Activated T-helper 1 cell treated with anti-CD3 and anti-CD28 coated beads, Interleukin-12 subunit alpha, Interleukin-12 subunit beta, Interleukin-2, Interleukin-4 antibody, amounts not matched to agents 30 ng/mL and 10 ng/mL and 1 ng/mL, durations not matched to agents 14 hours and 24 hours and 36 hours (primary cell): ENCODE results near the gene UQCRC2. TPM values are rescaled to one million over a fixed set of nuclear protein-coding genes. Genes with fewer than 3 reads are reported as not detected.
"Not testable (repeated sequence)": the region's sequence is repeated elsewhere in the genome, so short reads cannot be mapped to it uniquely, and the experiment has no call there.

Experiments used
- DNase-seq: peaks from one replicate; pipeline ENCODE4 v3.0.0; 2021; ENCODE audit warnings: low spot score
- H3K27ac Mint-ChIP-seq: one replicate; pipeline ENCODE4 v1.8.0; 2021; ENCODE audit warnings: mild to moderate bottlenecking, mixed read lengths
- H3K27me3 Mint-ChIP-seq: one replicate; pipeline ENCODE4 v1.8.0; 2022; ENCODE audit warnings: mild to moderate bottlenecking, moderate library complexity, mixed read lengths; ENCODE audit not compliant: insufficient read depth
- H3K36me3 Mint-ChIP-seq: one replicate; pipeline ENCODE4 v1.8.0; 2021; ENCODE audit warnings: low read depth, mixed read lengths
- H3K4me1 Mint-ChIP-seq: one replicate; pipeline ENCODE4 v1.8.0; 2021; ENCODE audit warnings: low read depth, mixed read lengths
- H3K4me3 Mint-ChIP-seq: one replicate; pipeline ENCODE4 v1.8.0; 2021; ENCODE audit warnings: mild to moderate bottlenecking, moderate library complexity, mixed read lengths
- H3K9me3 Mint-ChIP-seq: one replicate; pipeline ENCODE4 v1.8.0; 2021; ENCODE audit warnings: mixed read lengths
- intact Hi-C: fragments of 100-400 bp; cut with micrococcal nuclease; formaldehyde crosslinking; loops from one replicate; pipeline ENCODE4 v1.15.1; 2024
- total RNA-seq: library from RNA; stranded (reverse); gene quantifications from 2 replicates; pipeline ENCODE4 v1.2.3, GENCODE V29; 2022

Gene UQCRC2
- total RNA-seq: 235 and 260 TPM in 2 replicates

DNA sequence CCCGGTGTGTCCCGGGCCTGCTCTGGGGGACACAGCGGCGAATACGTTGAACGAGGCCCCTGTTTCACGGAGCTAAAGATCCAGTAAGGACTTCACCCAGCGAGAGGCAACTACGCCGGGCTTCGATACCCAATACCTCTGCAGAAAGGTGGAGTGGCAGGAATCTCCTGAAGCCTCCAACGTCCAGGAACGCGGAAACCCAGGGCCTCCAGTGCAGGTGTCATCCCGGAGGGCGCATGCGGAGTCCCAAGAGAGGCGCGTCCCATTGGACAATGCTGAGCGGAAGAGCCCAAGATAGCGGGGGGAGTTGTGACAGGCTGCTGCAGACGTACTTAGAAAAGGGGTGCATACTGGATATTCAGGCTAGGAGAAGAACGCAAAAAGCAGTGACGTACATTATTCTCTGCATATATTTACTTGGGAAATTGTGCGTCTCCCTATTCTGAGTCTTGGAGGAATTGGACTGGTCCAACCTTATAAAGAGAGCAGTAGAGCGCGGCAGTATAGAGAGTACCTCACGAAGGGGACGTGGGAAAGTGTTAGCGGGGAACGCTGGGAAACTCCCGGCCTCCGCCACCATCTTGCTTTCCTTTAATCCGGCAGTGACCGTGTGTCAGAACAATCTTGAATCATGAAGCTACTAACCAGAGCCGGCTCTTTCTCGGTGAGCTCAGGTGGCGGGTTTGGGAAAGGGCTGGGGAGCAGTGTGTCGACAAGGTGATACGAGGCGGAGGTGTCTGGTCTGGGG is at the start of gene UQCRC2:
Gene UQCRC2, plus strand, starts transcription at position 569 of the 748 bp plus-strand sequence. Its CDS starts 63 bp downstream, at position 632.
- H3K4me1 Mint-ChIP-seq: peaks cover 50% of the 10 kb centered on the region
- H3K4me3 Mint-ChIP-seq: peak within 1 kb of the TSS; percentile 99
- no peaks in the 10 kb centered on the region for H3K9me3 Mint-ChIP-seq
- intact Hi-C loops: loop anchor here (1.0 to 5.0 kb wide), 6 partner anchors 54 to 1604 kb away; partner anchors contain the start of genes CDR2, EARS2 and UBFD1
- H3K27ac Mint-ChIP-seq: peak within 1 kb of the TSS; percentile 95
- peaks cover 25% of the 10 kb centered on the region for H3K36me3 Mint-ChIP-seq
- DNase-seq: peak; percentile 85
- H3K27me3 Mint-ChIP-seq: no peaks in the 10 kb centered on the region

DNA sequence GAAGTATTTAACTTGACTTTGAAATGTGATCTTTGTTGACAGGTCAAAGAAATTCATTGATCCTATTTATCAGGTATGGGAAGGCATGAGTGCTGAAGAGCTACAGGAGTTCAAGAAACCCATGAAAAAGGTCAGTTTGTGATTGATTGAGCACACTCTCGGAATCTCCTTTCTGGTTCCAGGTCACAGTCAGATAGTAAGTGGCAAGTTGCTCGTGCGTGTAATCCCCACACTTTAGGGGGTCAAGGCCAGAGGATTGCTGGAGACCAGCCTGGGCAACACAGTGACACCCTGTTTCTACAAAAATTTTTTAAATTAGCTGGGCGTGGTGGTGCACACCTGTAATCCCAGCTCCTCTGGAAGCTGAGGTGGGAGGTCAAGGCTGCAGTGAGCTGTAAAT is 20.5 kb upstream of the UQCRC2 start:
- DNase-seq, H3K36me3 Mint-ChIP-seq, intact Hi-C loops, H3K27me3 Mint-ChIP-seq, H3K9me3 Mint-ChIP-seq, H3K27ac Mint-ChIP-seq, H3K4me3 Mint-ChIP-seq: not testable (repeated sequence)
- H3K4me1 Mint-ChIP-seq: peaks cover 21% of the 10 kb centered on the region

DNA sequence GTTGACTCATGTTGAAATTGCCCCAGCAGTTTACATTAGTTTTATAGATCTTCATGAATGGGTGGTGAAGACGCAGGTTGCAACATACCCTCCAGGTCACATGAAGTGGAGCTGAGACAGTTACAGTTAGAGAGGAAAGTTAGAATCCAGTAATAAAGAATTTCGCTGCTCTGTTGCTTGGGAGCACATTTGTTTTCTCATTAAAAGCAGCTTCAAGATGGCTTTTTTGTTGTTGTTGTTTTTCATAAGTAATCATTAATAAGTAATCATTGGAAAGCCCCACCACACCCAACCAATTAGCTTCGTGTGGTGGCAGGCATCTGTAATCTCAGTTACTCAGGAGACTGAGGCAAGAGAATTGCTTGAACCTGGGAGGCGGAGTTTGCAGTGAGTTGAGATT is 19.8 kb upstream of the UQCRC2 start:
- intact Hi-C loops, H3K27ac Mint-ChIP-seq, H3K4me3 Mint-ChIP-seq, H3K27me3 Mint-ChIP-seq, DNase-seq, H3K9me3 Mint-ChIP-seq, H3K36me3 Mint-ChIP-seq: not testable (repeated sequence)
- H3K4me1 Mint-ChIP-seq: peaks cover 22% of the 10 kb centered on the region

DNA sequence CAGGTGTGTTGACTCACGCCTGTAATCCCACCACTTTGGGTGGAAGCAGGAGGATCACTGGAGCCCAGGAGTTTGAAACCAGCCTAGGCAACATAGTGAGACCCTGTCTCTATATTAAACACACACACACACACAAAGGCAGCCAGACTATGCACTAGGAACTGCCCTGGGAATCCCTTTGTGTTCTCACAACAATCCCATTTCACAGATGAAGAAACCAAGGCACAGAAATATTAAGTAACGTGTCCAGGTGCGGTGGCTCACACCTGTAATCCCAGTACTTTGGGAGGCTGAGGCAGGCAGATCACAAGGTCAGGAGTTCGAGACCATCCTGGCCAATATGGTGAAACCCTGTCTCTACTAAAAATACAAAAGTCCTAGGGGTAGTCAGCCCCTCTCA is 19.4 kb upstream of the UQCRC2 start:
- H3K36me3 Mint-ChIP-seq, DNase-seq, H3K27ac Mint-ChIP-seq, H3K4me3 Mint-ChIP-seq, intact Hi-C loops, H3K27me3 Mint-ChIP-seq, H3K9me3 Mint-ChIP-seq: not testable (repeated sequence)
- H3K4me1 Mint-ChIP-seq: peaks cover 22% of the 10 kb centered on the region

GRCh38 chr16:21936216-21936615 is 16.9 kb upstream of the UQCRC2 start:
- H3K27ac Mint-ChIP-seq, intact Hi-C loops, H3K4me3 Mint-ChIP-seq, H3K36me3 Mint-ChIP-seq, H3K9me3 Mint-ChIP-seq, H3K27me3 Mint-ChIP-seq, DNase-seq: not testable (repeated sequence)
- peaks cover 22% of the 10 kb centered on the region for H3K4me1 Mint-ChIP-seq

GRCh38 chr16:21937336-21937829 is 15.8 kb upstream of the UQCRC2 start:
- no peak overlapping the region for H3K4me3 Mint-ChIP-seq
- intact Hi-C loops: no loop called here
- H3K27ac Mint-ChIP-seq: no peak overlapping the region
- H3K27me3 Mint-ChIP-seq: peaks cover 2% of the 10 kb centered on the region
- DNase-seq: no peak
- H3K36me3 Mint-ChIP-seq: no peaks in the 10 kb centered on the region
- peaks cover 22% of the 10 kb centered on the region for H3K4me1 Mint-ChIP-seq
- no peaks in the 10 kb centered on the region for H3K9me3 Mint-ChIP-seq

GRCh38 chr16:21940570-21940969 is 12.6 kb upstream of the UQCRC2 start:
- Mint-ChIP-seq H3K36me3 (no peaks in the 10 kb centered on the region), H3K4me1 (peaks cover 14% of the 10 kb centered on the region), H3K9me3 (no peaks in the 10 kb centered on the region), H3K27ac (no peak overlapping the region), H3K4me3 (no peak overlapping the region), H3K27me3 (peaks cover 2% of the 10 kb centered on the region)
- no peak for DNase-seq
- intact Hi-C loops: no loop called here

DNA sequence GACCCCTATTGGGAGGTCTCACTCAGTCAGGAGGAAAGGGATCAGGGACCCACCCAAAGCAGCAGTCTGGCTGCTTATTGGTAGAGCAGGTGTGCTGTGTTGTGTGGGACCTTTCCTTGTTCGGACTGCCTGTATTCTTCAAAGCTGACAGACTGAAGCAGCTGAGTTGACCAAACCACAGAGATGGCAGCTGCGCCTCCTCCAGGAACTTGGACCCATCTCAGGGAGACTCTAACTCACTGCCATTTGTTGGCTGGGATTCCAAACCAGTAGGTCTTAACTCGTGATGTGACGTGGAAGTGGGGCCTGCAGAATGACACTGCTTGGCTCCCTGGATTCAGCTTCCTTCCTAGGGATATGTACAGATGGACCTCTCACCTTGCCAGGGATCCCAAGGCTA is 9.6 kb upstream of the UQCRC2 start:
- Mint-ChIP-seq H3K27me3 (peaks cover 2% of the 10 kb centered on the region), H3K27ac (no peak overlapping the region), H3K9me3 (no peaks in the 10 kb centered on the region), H3K4me1 (peaks cover 12% of the 10 kb centered on the region), H3K4me3 (no peak overlapping the region), H3K36me3 (peaks cover 3% of the 10 kb centered on the region)
- intact Hi-C loops: no loop called here
- DNase-seq: no peak

GRCh38 chr16:21946889-21947635 is 6.1 kb upstream of the UQCRC2 start:
- no peak overlapping the region for H3K4me3 Mint-ChIP-seq
- H3K9me3 Mint-ChIP-seq: no peaks in the 10 kb centered on the region
- peak overlapping the region; percentile 3 for H3K27ac Mint-ChIP-seq
- H3K27me3 Mint-ChIP-seq: no peaks in the 10 kb centered on the region
- H3K36me3 Mint-ChIP-seq: peaks cover 9% of the 10 kb centered on the region
- intact Hi-C loops: no loop called here
- peaks cover 36% of the 10 kb centered on the region for H3K4me1 Mint-ChIP-seq
- DNase-seq: no peak

GRCh38 chr16:21949713-21950260 is 3.4 kb upstream of the UQCRC2 start:
- peaks cover 47% of the 10 kb centered on the region for H3K4me1 Mint-ChIP-seq

DNA sequence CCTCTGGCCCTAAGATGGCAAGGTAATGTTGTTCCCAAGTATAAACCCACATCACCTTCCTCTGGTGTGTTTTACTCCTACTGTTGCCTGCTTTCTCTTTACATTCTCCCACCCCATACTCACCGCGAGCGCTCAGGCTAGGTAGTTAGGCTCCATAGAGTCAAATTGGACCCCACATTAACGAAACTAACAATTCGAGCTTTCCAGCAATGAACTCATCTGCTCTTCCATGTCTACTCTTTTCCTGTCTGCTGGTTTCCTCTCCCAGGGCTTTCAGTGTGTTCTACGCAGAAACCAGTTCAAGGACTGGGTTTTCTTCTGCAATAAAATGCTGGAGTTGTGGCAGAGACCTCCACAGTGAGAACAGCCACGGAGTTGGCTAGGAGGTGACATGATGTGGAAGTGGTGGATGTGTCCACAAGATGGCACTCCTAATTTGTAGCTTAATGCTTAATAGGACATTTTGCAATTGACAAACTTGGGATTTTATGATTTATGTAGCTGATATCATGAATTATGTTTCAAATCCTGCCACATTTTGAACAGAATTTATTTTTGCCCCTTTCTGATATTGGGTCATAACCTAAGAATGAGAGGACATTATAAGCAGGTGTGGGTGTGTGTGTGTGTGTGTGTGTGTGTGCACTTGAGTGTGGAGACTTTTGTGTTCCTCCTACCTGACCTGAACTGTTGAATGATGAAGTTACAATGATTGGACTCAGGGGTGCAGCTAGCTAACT is 2.2 kb upstream of the UQCRC2 start:
- intact Hi-C loops: loop anchor here (5.0 kb wide), 1 partner anchor 421 kb away; the partner anchor contains the start of gene CDR2
- Mint-ChIP-seq H3K9me3 (no peaks in the 10 kb centered on the region), H3K36me3 (peaks cover 18% of the 10 kb centered on the region), H3K4me3 (peak overlapping the region; percentile 69), H3K4me1 (peaks cover 55% of the 10 kb centered on the region), H3K27me3 (no peaks in the 10 kb centered on the region), H3K27ac (peak overlapping the region; percentile 74)
- DNase-seq: no peak

More at GRCh38 chr16:21949713-21950260, 3.4 kb upstream of the UQCRC2 start:
- Mint-ChIP-seq H3K27me3 (no peaks in the 10 kb centered on the region), H3K27ac (no peak overlapping the region), H3K36me3 (peaks cover 17% of the 10 kb centered on the region), H3K4me3 (no peak overlapping the region), H3K9me3 (no peaks in the 10 kb centered on the region)
- DNase-seq: no peak
- intact Hi-C loops: loop anchor here (5.0 kb wide), 1 partner anchor 423 kb away; the partner anchor contains the start of gene CDR2

GRCh38 chr16:21952040-21952792 is 945 bp upstream of the UQCRC2 start:
- peak; percentile 67 for DNase-seq
- Mint-ChIP-seq H3K27ac (peak overlapping the region; percentile 95), H3K4me1 (peaks cover 47% of the 10 kb centered on the region), H3K27me3 (no peaks in the 10 kb centered on the region), H3K4me3 (peak overlapping the region; percentile 99), H3K36me3 (peaks cover 18% of the 10 kb centered on the region), H3K9me3 (no peaks in the 10 kb centered on the region)
- intact Hi-C loops: loop anchor here (1.0 to 5.0 kb wide), 4 partner anchors 55 to 1605 kb away; partner anchors contain the start of genes CDR2, EARS2 and UBFD1
